ENCODE measurements around the gene UBE2Z. TPM values are rescaled to one million over a fixed set of nuclear protein-coding genes. Genes with fewer than 3 reads are reported as not detected.

Gene UBE2Z
- total and polyA plus RNA-seq, 2 of the 4 experiments (the other 2 are of a cell fraction): 68.5 to 126 TPM

DNA sequence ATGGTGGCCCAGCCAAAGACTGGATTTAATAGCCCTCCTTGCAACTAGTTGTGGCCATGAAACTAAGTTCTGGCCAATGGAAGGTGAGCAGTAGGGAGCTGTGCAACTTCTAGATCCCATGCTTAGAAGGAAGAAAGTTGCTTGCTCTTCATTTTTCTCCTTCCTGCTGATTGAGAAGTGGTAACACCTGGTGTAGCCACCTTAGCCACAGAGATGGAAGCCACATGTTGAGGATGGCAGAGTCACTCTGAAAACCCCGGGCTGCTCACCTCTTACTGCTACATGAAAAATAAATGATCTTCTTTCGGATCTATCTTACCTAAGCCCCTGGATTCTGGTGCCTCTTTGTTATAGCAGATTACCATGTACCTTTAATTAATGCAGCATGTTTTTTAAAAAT, 25.9 kb upstream of the UBE2Z start:
- dilution Hi-C loops (cut with HindIII; ENCODE audit: low sequenced_read_pairs, unreplicated experiment): no loop called here

More for the DNA sequence above, 25.9 kb upstream of the UBE2Z start:
- H3K18ac ChIP-seq (ENCODE audit: low read depth, low read length): no peak overlapping the region
- H3K56ac ChIP-seq (ENCODE audit: extremely low read depth, insufficient read depth, low read length): no peak overlapping the region
- H3K4me1 ChIP-seq (ENCODE audit: control insufficient read depth, insufficient read depth, low read length): no peaks in the 10 kb centered on the region
- H2BK15ac ChIP-seq (ENCODE audit: low read depth, low read length): no peak overlapping the region
- H3K27me3 ChIP-seq (ENCODE audit: control insufficient read depth, insufficient read depth, low read length): peaks cover 1% of the 10 kb centered on the region; the same call in 1 of the 2 replicates
- ATAC-seq (ENCODE audit: low read depth) (no peak), DNase-seq (no peak)
- no peak overlapping the region for H2AK9ac ChIP-seq (replicated peaks; ENCODE audit: low read depth, low read length, poor library complexity)
- POLR2A ChIA-PET (ENCODE audit: unreplicated experiment): no interaction called here
- no peak overlapping the region for H2AFZ ChIP-seq (replicated peaks; ENCODE audit: low read length, poor library complexity)
- no peak overlapping the region for H3K23ac ChIP-seq (ENCODE audit: low read depth, low read length)
- H3K9ac ChIP-seq (ENCODE audit: low read depth, low read length): no peak overlapping the region
- no CpG with 5 or more reads among the region's 2 CpGs for WGBS, 2 experiments (ENCODE audit: extremely low coverage in 2 of 2, insufficient read length in 1 of 2)
- no peak overlapping the region for H3K4me3 ChIP-seq (ENCODE audit: insufficient read depth, low read depth, low read length)
- H4K91ac ChIP-seq (ENCODE audit: insufficient read depth, low read depth, low read length): no peak overlapping the region
- H4K5ac ChIP-seq (ENCODE audit: low read depth, low read length): no peak overlapping the region
- no peaks in the 10 kb centered on the region for H3K9me1 ChIP-seq (ENCODE audit: insufficient read depth, low read length)
- H2BK20ac ChIP-seq (ENCODE audit: low read depth, low read length): no peak overlapping the region
- CTCF ChIA-PET: interaction anchor here (0.6 kb wide), 2 partner anchors 57 to 211 kb away, joined by 7 read pairs; no protein-coding TSS in a partner anchor
- no peak overlapping the region for H4K8ac ChIP-seq (ENCODE audit: low read depth in 2 of 2, low read length in 2 of 2)
- H2BK120ac ChIP-seq (ENCODE audit: low read depth, low read length): no peak overlapping the region
- no peaks in the 10 kb centered on the region for H3K79me1 ChIP-seq (ENCODE audit: low read depth in 1 of 2, low read length in 2 of 2)
- H2AK5ac ChIP-seq (ENCODE audit: low read depth, low read length): no peak overlapping the region
- H3K36me3 ChIP-seq (ENCODE audit: control insufficient read depth, insufficient read depth, low read length): no peaks in the 10 kb centered on the region
- intact Hi-C loops (cut with micrococcal nuclease) (no loop called here), in situ Hi-C loops (cut with MboI; ENCODE audit: low sequenced_read_pairs) (loop anchor here (5.0 kb wide), 1 partner anchor 155 kb away; the partner anchor contains the start of gene HOXB13)
- no peak overlapping the region for H3K4ac ChIP-seq (ENCODE audit: low read depth, low read length)
- H3K4me2 ChIP-seq (ENCODE audit: low read depth, low read length): no peak overlapping the region
- H2BK5ac ChIP-seq (ENCODE audit: low read depth, low read length, poor library complexity, severe bottlenecking): no peak overlapping the region
- TF ChIP-seq RAD21 (IDR thresholded peaks at IDR 0.05; ENCODE audit: low read length) (no peak), FOS (IDR thresholded peaks at IDR 0.05; ENCODE audit: low read depth, low read length) (no peak), RCOR1 (IDR thresholded peaks at IDR 0.05; ENCODE audit: insufficient replicate concordance, low read length) (no peak)
- H3K14ac ChIP-seq (replicated peaks; ENCODE audit: low read depth, low read length): no peak overlapping the region
- BruUV-seq (replicated peaks): no TSS peak
- H4K20me1 ChIP-seq (ENCODE audit: insufficient read depth, low read length): no peaks in the 10 kb centered on the region
- no peaks in the 10 kb centered on the region for H3K9me3 ChIP-seq (ENCODE audit: control insufficient read depth, insufficient read depth, low read length)
- no peak overlapping the region for H3K27ac ChIP-seq (ENCODE audit: insufficient read depth, low read length)

Measured in IMR-90 (cell line).